Measurements from ENCODE around the gene EIF2B2.

The EIF2B2 gene

DNA sequence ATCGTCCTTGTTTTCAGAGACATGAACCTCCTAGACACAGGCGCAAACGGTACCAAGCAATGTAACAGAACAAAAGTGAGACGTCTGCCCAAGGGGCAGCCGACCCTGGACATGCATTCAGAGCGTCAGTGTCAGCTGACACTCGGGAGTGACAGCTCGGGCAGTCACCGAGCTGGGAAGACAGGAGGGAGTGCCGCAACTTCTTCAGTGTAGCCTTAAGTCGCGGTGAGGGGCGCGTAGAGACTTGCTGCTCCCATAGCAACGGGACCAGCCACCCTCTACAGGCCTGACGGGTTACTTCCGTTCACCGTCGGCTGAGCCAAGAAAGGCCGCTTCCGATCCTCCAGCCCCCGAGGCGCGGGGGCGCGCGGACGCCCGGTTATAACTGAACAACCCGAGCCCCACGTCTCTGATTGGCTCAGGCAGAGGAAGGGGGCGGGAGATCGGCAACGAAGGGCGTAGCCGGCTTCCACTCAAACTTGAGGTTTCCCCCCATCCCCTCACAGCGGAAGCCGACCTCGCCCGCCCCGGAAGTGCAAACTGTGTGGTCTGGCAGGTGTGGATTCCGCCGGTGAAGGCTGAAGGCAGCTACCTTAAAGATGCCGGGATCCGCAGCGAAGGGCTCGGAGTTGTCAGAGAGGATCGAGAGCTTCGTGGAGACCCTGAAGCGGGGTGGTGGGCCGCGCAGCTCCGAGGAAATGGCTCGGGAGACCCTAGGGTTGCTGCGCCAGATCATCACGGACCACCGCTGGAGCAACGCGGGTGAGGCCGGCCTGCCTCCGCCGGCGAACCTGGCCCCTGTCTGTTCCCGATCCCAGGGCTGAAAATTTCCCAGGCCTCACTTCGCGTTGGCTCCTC lies at the start of gene EIF2B2:
EIF2B2 (plus strand) TSS at position 530 of the 858 bp plus-strand sequence; CDS start at position 600, 70 bp downstream.
- DNase-seq: peak; percentile 93

- DNase-seq: no peak
Observed at GRCh38 chr14:74953686-74954085, 49.0 kb upstream of the EIF2B2 start.

- no peak for DNase-seq
Observed at GRCh38 chr14:74954232-74954946, 48.3 kb upstream of the EIF2B2 start.

GRCh38 chr14:74954947-74955228 lies 47.8 kb upstream of the EIF2B2 start:
- DNase-seq: no peak

- no peak for DNase-seq
Observed at GRCh38 chr14:74955229-74956026, 47.3 kb upstream of the EIF2B2 start, which contains the start of gene PGF. Gene PGF (minus strand): TSS chr14:74955597. CDS start chr14:74955242, 355 bp downstream.

DNA sequence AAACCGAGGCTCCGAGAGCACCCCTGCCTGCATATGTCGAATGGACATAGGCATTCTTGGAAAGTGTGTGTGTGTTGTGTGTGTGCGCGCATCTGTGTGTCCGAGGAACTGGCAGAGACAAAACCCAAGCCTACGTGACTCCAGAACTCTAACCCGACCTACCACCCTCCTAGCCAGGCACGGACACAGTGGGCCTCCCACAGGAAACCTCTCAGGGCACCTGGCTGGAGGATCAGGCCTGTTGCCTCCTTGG lies 46.8 kb upstream of the EIF2B2 start:
- DNase-seq: no peak

DNA sequence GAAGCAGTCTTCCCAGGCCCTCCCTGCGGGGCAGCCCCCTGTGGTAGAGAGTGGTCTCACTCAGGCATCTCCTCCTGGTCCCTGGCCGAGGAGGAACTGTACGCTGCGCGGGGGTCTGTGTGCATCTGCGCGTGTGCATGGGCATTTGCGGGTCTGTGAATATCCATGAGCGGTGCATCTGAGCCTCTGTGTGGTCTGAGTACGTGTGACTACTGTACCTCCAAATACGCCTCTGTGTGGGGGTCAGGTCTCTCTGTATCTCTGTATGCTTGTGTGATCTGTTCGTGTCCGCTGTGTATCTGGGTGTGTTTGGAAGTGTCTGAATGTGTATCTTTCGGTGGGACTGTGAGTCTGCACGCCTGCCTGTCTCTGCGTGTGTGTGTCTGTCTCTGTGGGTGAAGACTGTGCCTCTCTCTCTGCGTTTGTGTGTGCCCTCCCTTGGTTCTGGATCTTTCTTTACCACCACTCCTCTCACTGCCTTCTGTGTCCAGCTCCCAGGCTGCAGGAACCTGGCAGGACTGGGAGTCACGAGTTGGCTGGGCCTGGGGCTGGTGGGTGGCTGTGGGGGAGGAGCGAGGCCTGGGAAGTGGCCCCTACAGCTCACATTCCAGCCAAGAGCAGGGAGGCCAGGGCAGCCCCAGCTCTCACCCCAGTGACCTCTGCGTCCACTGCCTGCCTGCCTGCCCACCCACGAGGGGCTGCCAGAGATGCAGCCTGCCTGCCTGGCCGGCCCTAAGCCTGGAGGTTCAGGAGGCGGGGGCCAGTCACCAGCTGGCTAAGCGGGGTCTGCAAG lies 46.2 kb upstream of the EIF2B2 start:
- no peak for DNase-seq

GRCh38 chr14:74959596-74960180 lies 43.0 kb upstream of the EIF2B2 start:
- no peak for DNase-seq

DNA sequence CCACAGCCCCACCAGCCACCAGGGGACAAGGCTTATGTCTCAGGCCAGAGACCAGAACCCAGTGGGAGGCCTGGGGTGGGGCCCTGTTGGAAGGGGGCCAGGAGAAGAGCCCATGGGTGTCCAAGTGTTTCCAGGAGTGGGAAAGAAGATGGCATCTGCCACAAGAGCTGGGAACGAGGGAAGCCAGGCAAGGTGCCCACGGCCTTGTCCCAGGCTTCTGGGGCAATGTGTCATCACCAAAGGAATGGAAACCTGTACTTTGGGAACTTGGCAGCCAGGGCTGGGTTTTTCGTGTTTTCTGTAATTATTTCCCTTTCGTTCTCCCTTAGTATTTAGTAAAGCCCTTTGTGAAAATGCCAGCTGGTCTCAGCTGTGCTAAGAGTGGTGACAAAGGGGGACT lies 42.0 kb upstream of the EIF2B2 start:
- no peak for DNase-seq

- DNase-seq: no peak
Observed at GRCh38 chr14:74961238-74961911, 41.3 kb upstream of the EIF2B2 start.

- DNase-seq: no peak
Observed at GRCh38 chr14:74962046-74962445, 40.7 kb upstream of the EIF2B2 start.

GRCh38 chr14:74962493-74962892 lies 40.2 kb upstream of the EIF2B2 start:
- DNase-seq: no peak

DNA sequence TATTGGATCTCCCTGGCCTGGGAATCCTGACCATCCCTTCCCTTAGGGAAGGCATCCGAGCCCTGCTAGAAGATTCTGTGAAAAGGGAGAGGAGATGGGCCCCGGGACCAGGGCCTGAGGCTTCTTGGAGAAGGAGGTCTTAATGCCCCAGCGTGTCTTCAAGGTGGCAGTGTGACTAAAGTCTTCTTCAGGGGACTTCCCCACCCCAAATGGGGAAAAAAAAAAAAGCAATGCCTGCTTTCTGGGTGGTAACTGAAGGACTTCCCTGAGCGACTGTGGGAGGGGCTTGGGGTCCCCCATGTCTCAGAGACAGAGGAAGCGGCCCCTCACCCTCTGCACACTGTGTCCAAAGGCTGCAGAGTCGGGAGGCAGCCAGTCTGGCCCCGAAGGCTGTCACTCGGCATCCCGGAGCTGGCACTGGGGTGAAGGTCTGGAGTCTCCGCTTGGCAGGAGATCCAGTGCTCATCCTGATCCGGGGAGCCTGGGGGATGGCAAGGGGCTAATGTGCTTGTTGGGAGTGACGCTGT lies 39.5 kb upstream of the EIF2B2 start:
- DNase-seq: no peak

DNA sequence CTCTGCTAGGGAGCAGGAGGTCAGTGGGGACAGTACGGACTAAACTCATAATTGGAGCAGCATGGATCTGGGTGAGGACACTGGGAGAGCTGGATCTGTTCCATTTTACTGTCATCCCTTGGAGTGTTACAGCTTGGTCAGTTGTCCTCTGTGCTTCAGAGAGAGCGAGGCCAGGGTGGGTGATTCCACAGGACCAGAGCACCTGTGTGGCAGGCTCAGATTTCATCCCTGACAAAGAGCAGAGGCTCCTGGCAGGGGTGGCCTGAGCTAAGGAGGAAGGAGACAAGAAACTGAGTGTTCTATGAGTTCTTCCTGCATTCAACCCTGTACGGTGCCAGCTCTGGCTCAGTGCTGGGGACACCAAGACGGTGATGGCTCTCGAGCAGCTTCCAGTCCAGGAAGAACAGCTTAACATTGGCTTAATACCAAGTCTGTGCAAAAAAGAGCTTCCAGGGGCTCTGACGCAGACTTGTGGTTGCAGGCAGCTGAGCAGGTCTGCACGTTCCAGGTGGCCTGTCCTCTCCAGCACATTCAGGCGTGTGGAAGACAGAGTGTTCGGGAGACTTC lies 38.9 kb upstream of the EIF2B2 start:
- no peak for DNase-seq

GRCh38 chr14:74964787-74965485 lies 37.8 kb upstream of the EIF2B2 start:
- DNase-seq: no peak

DNA sequence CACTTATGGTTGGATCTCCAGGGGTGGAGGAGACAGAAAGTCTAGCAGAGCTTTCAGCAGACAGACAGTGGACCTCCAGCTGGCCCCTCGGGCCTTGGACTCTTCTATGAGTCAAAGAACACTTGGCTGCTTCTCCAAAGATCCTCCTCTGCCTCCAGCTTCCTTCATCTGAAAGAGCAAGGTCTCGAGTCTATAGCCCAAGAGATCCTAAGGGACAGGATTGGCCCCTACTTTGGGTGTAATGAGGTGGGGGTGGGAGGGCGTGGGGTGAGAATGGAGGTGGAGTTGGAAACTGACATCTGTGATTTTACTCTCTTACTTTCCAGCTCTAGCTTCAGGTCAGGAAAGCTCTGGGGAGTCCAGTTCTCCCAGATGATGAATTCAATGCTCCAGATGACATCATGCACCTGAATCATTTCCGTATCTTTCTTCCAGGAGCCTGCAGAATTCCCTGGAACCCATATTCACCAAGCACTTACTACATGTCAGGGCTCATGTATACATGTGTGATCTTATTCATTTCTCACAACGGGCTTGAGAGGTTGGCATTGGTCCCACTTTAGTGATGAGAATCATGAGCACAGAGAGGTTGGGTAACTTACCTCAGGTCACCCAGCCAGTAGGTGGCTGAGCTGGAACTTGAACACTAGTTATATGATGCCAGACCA lies 37.1 kb upstream of the EIF2B2 start:
- no peak for DNase-seq

DNA sequence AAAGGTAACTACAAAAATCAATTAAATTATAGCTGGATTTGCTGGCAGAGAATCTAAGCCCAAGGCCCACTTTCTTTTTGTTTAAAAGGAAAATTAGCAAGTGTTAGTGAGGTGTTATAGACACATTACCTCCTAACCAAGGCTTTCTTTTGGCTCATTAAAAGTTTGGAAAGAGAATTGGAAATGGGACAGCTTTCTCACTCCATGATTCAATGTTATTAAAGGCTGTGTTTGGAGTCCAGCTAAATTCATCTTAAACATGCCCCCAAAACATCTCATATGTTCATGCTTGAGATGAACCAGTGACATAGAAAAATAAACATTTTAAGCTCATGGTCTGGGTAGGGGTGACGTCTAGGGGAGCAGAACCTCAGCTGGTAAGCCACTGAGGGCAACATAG lies 33.9 kb upstream of the EIF2B2 start:
- DNase-seq: no peak

DNA sequence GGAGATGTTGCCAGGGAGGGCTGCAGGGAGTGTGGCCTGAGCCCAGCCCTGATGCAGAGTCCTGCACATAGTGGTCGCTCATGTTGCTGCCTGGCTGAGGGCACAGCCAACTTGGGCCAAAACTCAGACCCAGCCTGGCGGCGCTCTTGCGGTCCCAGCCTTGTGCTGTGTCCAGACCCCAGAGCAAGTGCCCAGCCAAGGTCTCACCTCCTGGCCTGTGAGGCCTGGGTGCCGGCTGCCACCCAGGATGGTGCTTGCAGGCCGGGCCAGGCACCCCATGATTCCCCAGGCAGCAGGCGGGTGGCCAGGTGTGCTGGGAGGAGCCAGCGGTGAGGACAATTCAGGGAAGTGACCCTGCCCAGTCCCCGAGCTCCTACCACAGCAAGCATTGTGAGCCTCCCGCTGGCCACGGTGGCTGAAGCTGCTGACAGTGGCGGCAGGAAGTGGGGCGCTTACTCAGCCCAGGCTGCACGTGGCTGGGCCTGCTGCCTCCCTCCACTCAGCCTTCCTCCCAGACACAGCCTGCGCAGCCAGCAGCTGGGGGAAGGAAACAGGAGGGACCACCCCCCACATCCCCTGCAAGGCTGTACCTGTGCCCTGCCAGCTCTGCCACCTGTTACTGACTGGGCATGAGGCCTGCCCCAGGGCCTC lies 29.6 kb upstream of the EIF2B2 start:
- DNase-seq: no peak

GRCh38 chr14:74973905-74974363 lies 28.8 kb upstream of the EIF2B2 start:
- no peak for DNase-seq
